ENCODE data around the gene ADAT3. TPM values are rescaled to one million over a fixed set of nuclear protein-coding genes. Genes with fewer than 3 reads are reported as not detected.

ADAT3 gene
- total RNA-seq, 1 donor: 3.3 TPM

DNA sequence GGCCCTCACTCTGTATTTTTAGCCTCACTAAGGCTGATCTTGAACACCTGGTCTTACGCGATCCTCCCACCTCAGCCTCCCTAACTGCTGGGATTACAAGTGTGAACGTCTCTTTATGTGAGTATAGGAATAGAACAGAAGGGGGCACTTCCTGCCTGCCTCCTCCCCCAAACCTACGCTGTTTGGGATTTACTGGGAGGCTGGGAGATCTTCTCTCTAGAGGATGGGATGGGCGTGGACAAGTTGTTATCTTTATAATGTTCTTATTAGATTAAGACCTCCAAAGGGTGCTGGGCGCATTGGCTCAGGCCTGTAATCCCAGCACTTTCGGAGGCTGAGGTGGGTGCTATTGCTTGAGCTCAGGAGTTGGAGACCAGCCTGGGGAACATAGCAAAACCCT lies 32.9 kb downstream of the ADAT3 start:
- peaks cover 18% of the 10 kb centered on the region for H3K79me2 ChIP-seq (ENCODE audit: insufficient read depth, low read length)
- H3K27ac ChIP-seq (ENCODE audit: low read depth, low read length): no peak overlapping the region
- DNase-seq (ENCODE audit: insufficient read length, low spot score, missing footprints): no peak
- H2AFZ ChIP-seq (ENCODE audit: low read length): no peak overlapping the region
- no peak overlapping the region for H3K4me3 ChIP-seq (ENCODE audit: insufficient read depth, low read length)
- H4K20me1 ChIP-seq (ENCODE audit: insufficient read depth, low read length): peaks cover 13% of the 10 kb centered on the region
- H3K4me1 ChIP-seq (ENCODE audit: insufficient read depth, low read length): peaks cover 18% of the 10 kb centered on the region
- no peaks in the 10 kb centered on the region for H3K27me3 ChIP-seq (ENCODE audit: insufficient read depth, low read length)
- H3K9me3 ChIP-seq (ENCODE audit: low read depth, low read length): no peaks in the 10 kb centered on the region
- H3K4me2 ChIP-seq (ENCODE audit: insufficient read depth, low read length): no peak overlapping the region
- TF ChIP-seq, protein P1, sequence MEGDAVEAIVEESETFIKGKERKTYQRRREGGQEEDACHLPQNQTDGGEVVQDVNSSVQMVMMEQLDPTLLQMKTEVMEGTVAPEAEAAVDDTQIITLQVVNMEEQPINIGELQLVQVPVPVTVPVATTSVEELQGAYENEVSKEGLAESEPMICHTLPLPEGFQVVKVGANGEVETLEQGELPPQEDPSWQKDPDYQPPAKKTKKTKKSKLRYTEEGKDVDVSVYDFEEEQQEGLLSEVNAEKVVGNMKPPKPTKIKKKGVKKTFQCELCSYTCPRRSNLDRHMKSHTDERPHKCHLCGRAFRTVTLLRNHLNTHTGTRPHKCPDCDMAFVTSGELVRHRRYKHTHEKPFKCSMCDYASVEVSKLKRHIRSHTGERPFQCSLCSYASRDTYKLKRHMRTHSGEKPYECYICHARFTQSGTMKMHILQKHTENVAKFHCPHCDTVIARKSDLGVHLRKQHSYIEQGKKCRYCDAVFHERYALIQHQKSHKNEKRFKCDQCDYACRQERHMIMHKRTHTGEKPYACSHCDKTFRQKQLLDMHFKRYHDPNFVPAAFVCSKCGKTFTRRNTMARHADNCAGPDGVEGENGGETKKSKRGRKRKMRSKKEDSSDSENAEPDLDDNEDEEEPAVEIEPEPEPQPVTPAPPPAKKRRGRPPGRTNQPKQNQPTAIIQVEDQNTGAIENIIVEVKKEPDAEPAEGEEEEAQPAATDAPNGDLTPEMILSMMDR (IDR thresholded peaks at IDR 0.05; ENCODE audit: extremely low read depth, low read depth, low read length): no peak
- no peaks in the 10 kb centered on the region for H3K36me3 ChIP-seq (ENCODE audit: insufficient read depth, low read length)

GRCh38 chr19:1941146-1942077 lies 36.2 kb downstream of the ADAT3 start, which contains the start of gene CSNK1G2:
CSNK1G2 (plus strand) TSS chr19:1941172; CDS start chr19:1969773, 28,601 bp downstream.
- peaks cover 48% of the 10 kb centered on the region for H3K79me2 ChIP-seq (ENCODE audit: insufficient read depth, low read length)

GRCh38 chr19:1942078-1942933 lies 37.1 kb downstream of the ADAT3 start:
- Histone ChIP-seq H3K27ac (ENCODE audit: low read depth, low read length) (peak overlapping the region; percentile 68), H2AFZ (ENCODE audit: low read length) (peak overlapping the region; percentile 85), H4K20me1 (ENCODE audit: insufficient read depth, low read length) (peaks cover 45% of the 10 kb centered on the region), H3K36me3 (ENCODE audit: insufficient read depth, low read length) (no peaks in the 10 kb centered on the region), H3K4me3 (ENCODE audit: insufficient read depth, low read length) (peak overlapping the region; percentile 88), H3K79me2 (ENCODE audit: insufficient read depth, low read length) (peaks cover 54% of the 10 kb centered on the region), H3K4me2 (ENCODE audit: insufficient read depth, low read length) (peak overlapping the region; percentile 88), H3K27me3 (ENCODE audit: insufficient read depth, low read length) (no peaks in the 10 kb centered on the region), H3K9me3 (ENCODE audit: low read depth, low read length) (no peaks in the 10 kb centered on the region), H3K4me1 (ENCODE audit: insufficient read depth, low read length) (peaks cover 20% of the 10 kb centered on the region)
- TF ChIP-seq, protein P1 (IDR thresholded peaks at IDR 0.05; ENCODE audit: extremely low read depth, low read depth, low read length): no peak
- DNase-seq (ENCODE audit: insufficient read length, low spot score, missing footprints): peak; percentile 97

More at GRCh38 chr19:1941146-1942077, 36.2 kb downstream of the ADAT3 start, which contains the start of gene CSNK1G2:
- no peak for DNase-seq (ENCODE audit: insufficient read length, low spot score, missing footprints)
- Histone ChIP-seq H3K4me1 (ENCODE audit: insufficient read depth, low read length) (peaks cover 20% of the 10 kb centered on the region), H3K27ac (ENCODE audit: low read depth, low read length) (peak within 1 kb of the TSS; percentile 99), H2AFZ (ENCODE audit: low read length) (peak within 1 kb of the TSS; percentile 91), H3K36me3 (ENCODE audit: insufficient read depth, low read length) (no peaks in the 10 kb centered on the region), H3K27me3 (ENCODE audit: insufficient read depth, low read length) (no peaks in the 10 kb centered on the region), H3K4me2 (ENCODE audit: insufficient read depth, low read length) (peak within 1 kb of the TSS; percentile 97), H3K9me3 (ENCODE audit: low read depth, low read length) (no peaks in the 10 kb centered on the region), H4K20me1 (ENCODE audit: insufficient read depth, low read length) (peaks cover 40% of the 10 kb centered on the region), H3K4me3 (ENCODE audit: insufficient read depth, low read length) (peak within 1 kb of the TSS; percentile 88)
- TF ChIP-seq, protein P1 (IDR thresholded peaks at IDR 0.05; ENCODE audit: extremely low read depth, low read depth, low read length): no peak
